Thyroid gland (tissue), 4 donors: Measurements from ENCODE around the gene TFR2. TPM values are rescaled to one million over a fixed set of nuclear protein-coding genes. Genes with fewer than 3 reads are reported as not detected.

Experiments used
- DNase-seq, 2 donors: peaks; one replicate each; pipeline ENCODE4 v3.0.0-alpha.2; 2019
- H3K27ac ChIP-seq, 3 donors: fragments of 200-600 bp; sonication (generic); 1 replicate in 2 of 3; 2 replicates in 1 of 3; pipeline ENCODE4 v1.5.1; 2016 to 2019; ENCODE audit warnings: mild to moderate bottlenecking in 1 of 3, moderate library complexity in 1 of 3
- H3K27me3 ChIP-seq: fragments of 200-600 bp; sonication (generic); one replicate; pipeline ENCODE4 v1.5.1; 2019
- H3K36me3 ChIP-seq, 2 donors: fragments of 200-600 bp; sonication (generic); one replicate each; pipeline ENCODE4 v1.5.1; 2016 to 2019
- H3K4me1 ChIP-seq, 2 donors: fragments of 200-600 bp; sonication (generic); one replicate each; pipeline ENCODE4 v1.5.1; 2017 to 2019
- H3K4me3 ChIP-seq, 3 donors: fragments of 200-600 bp; sonication (generic); replicated peaks in 1 of 3; 1 replicate in 2 of 3; 2 replicates in 1 of 3; pipeline ENCODE4 v1.5.1; 2016; ENCODE audit warnings: mild to moderate bottlenecking in 1 of 3
- H3K9me3 ChIP-seq: fragments of 200-600 bp; sonication (generic); one replicate; pipeline ENCODE4 v1.5.1; 2017
- POLR2A ChIP-seq, 2 donors: fragments of 450-650 bp; IDR thresholded peaks; one replicate each; pipeline ENCODE4 v1.6.1; 2017; ENCODE audit warnings: antibody characterized with exemption in 2 of 2, mild to moderate bottlenecking in 2 of 2, moderate library complexity in 1 of 2
- WGBS, 2 donors: methylation state at CpG; one replicate each; pipeline ENCODE4 v1.1.5; 2017; 5-methylcytosine and 5-hydroxymethylcytosine counted together
- intact Hi-C: fragments of 100-400 bp; cut with DNase I; formaldehyde crosslinking; loops from one replicate; pipeline ENCODE4 v1.15.1; 2023
- total RNA-seq, 4 donors: library from RNA; depleted of rRNA; stranded (reverse); fragments of >200 nt; gene quantifications; one replicate each; pipeline ENCODE4 v1.2.3, GENCODE V29; 2016
- TF ChIP-seq, protein P1 (sequence below), 6 experiments: fragments of 200-600 bp in 3 of 6; fragments of 450-650 bp in 3 of 6; sonication (generic) in 3 of 6; IDR thresholded peaks; one replicate each; pipeline ENCODE4 v1.5.1; 2016 to 2019; ENCODE audit warnings: antibody characterized with exemption in 6 of 6, mild to moderate bottlenecking in 2 of 6, inconsistent platforms in 1 of 6, moderate library complexity in 1 of 6

TFR2 gene
- total RNA-seq, 4 donors from 2014 or later, result 0.22 to 0.27 TPM; not detected in 2

DNA sequence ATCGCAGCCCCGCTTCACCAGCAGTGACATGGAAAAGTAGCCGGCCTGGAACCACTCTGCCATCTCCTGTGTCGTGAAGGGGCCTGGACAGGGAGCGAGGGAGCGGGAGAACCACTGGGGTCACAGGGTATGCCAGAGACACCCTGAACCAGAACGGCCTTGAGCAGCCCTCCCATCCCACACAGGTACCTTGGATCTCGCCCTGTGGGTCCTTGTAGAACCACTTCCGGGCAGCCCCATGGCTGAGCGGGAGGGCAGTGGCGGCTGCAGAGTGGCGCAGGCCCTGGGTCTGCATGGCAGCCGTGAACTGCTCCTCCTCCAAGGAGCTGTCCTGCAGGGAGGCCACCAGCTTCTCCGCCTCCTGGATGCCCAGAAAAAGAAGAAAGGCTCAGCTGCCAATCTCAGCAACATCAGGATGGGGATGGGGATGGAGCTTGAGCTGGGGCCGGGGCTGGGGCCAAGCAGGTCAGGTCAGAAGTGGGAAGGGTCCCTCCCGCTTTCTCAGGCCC, 43.2 kb upstream of the TFR2 start:
- TF ChIP-seq POLR2A (IDR thresholded peaks at IDR 0.05), result no peak
- TF ChIP-seq, protein P1, sequence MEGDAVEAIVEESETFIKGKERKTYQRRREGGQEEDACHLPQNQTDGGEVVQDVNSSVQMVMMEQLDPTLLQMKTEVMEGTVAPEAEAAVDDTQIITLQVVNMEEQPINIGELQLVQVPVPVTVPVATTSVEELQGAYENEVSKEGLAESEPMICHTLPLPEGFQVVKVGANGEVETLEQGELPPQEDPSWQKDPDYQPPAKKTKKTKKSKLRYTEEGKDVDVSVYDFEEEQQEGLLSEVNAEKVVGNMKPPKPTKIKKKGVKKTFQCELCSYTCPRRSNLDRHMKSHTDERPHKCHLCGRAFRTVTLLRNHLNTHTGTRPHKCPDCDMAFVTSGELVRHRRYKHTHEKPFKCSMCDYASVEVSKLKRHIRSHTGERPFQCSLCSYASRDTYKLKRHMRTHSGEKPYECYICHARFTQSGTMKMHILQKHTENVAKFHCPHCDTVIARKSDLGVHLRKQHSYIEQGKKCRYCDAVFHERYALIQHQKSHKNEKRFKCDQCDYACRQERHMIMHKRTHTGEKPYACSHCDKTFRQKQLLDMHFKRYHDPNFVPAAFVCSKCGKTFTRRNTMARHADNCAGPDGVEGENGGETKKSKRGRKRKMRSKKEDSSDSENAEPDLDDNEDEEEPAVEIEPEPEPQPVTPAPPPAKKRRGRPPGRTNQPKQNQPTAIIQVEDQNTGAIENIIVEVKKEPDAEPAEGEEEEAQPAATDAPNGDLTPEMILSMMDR (IDR thresholded peaks at IDR 0.05), result no peak
- intact Hi-C loops, result loop anchor here (5.0 to 10.0 kb wide), 2 partner anchors 117 to 220 kb away; partner anchors contain the start of gene SPACDR
- no peaks in the 10 kb centered on the region for H3K9me3 ChIP-seq
- peaks cover 0 to 6% of the 10 kb centered on the region in 2 donors for H3K4me1 ChIP-seq
- 93 to 95% methylated on average over 13 to 16 of the region's 16 CpGs for WGBS, 2 donors
- no peak overlapping the region for H3K27ac ChIP-seq
- no peak for DNase-seq
- peaks cover 73 to 76% of the 10 kb centered on the region in 2 donors for H3K36me3 ChIP-seq
- no peaks in the 10 kb centered on the region for H3K27me3 ChIP-seq
- no peak overlapping the region for H3K4me3 ChIP-seq

DNA sequence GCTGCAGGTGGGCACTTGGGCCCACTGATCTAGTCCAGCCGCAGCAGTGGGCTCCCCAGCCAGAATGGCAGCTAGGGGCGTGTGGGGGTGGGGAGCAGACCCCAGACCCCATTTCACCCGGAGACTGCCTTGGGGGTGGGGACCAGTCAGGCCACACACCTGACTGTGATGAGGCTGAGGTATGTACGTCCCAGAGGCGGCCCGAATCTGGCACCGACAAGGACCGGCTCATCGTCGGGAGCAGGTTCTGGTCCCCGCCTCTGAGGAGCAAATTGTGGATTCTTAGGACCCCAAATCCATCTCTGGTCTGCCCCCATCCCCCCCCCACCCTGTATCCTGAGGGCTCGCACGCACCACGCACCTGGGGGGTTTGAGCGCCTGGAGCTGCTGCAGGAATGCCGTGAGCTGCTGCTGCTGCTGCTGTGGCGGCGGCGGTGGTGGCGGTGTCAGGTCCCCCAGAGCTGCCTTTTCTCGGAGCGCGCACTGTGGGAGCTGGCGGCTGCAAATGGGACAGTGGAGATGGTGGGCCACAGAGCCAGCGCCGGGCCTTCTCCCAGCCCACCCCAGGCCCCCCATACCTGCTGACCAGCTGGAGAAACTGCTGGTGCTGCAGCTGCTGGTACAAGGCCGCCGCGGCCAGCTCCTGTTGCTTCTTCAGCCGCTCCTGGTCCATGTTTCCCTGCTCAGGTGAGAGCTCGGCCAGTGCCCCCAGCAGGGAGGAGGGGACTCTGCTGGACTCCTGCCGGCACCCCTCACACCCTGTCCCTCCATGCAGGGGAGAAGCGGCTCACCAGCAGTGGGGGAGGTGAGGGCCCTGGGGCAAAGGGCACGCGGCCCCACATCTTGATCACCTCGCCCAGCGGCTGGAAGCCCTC, 42.5 kb upstream of the TFR2 start:
- H3K9me3 ChIP-seq, result no peaks in the 10 kb centered on the region
- 94 to 96% methylated on average over 25 to 33 of the region's 37 CpGs for WGBS, 2 donors
- no peak overlapping the region for H3K4me3 ChIP-seq
- H3K4me1 ChIP-seq, result peaks cover 0 to 4% of the 10 kb centered on the region in 2 donors
- TF ChIP-seq, protein P1 (IDR thresholded peaks at IDR 0.05), result no peak
- TF ChIP-seq POLR2A (IDR thresholded peaks at IDR 0.05), result no peak
- no peak for DNase-seq
- peaks cover 75 to 79% of the 10 kb centered on the region in 2 donors for H3K36me3 ChIP-seq
- H3K27me3 ChIP-seq, result no peaks in the 10 kb centered on the region
- H3K27ac ChIP-seq, result no peak overlapping the region
- intact Hi-C loops, result loop anchor here (10.0 kb wide), 1 partner anchor 219 kb away; the partner anchor contains the start of gene SPACDR

DNA sequence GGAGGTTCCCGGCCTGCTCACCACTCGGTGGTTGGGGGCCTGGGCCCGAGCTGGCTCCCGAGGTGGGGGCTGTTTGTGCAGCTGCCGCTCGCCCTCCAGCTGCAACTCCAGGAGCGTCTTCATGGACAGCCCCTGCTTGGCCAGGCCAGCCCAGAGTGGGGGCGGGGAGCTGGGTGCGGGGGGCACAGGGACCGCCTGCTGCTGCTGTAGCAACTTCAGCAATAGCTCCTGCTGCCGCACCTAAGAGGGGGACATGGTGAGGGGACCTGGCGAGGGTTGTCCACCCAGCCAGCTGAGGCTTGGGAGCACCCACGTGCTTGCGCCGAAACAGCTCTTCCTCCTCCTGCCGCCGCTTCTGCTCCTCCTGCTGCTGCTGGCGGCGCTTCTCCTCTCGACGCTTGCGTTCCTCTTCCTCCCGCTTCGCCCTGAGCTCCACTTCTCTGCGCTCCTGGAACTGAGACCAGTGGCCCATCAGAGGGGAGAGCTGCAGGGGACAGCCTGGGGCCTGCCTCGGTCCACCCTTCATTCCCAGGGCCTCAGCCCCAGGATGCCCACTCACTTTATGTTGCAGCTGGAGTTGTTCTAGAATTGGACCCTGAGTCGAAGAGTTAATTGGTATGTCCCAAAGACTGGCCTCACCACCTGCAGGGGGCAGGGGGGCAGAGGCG, 41.8 kb upstream of the TFR2 start:
- intact Hi-C loops, result loop anchor here (10.0 kb wide), 1 partner anchor 218 kb away; the partner anchor contains the start of gene SPACDR

DNA sequence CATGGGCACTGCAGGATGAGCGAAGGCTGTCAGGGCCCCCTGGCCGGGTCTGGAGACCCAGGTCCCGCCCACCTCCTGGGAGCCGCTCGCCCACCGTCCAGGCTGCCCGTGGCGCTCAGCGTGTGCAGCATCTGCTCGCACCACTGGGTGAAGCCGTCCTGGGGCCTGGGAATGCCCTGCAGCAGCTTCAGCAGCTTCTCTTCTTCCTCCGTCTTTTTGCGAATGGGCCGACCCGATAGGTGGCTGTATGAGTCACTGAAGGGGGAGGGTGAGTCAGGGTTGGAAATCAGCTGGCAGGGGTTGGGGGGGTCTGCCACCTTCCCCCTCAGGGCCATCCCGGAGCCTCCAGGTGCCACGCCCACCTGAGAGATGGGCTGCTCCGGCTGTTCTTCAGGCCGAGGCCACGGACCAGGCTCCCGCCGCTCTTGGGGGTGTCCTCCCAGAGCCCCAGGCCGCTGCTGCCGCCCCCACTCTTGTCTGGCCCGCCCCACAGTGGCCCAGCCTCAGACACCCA, 40.9 kb upstream of the TFR2 start:
- TF ChIP-seq POLR2A (IDR thresholded peaks at IDR 0.05), result no peak
- TF ChIP-seq, protein P1 (IDR thresholded peaks at IDR 0.05), result no peak
- Histone ChIP-seq H3K36me3 (peaks cover 75 to 81% of the 10 kb centered on the region in 2 donors), H3K27me3 (no peaks in the 10 kb centered on the region), H3K4me3 (no peak overlapping the region), H3K4me1 (no peaks in the 10 kb centered on the region), H3K9me3 (no peaks in the 10 kb centered on the region), H3K27ac (no peak overlapping the region)
- DNase-seq, result no peak
- 90 to 92% methylated on average over 10 to 13 of the region's 25 CpGs for WGBS, 2 donors
- intact Hi-C loops, result loop anchor here (10.0 kb wide), 1 partner anchor 217 kb away; the partner anchor contains the start of gene SPACDR

More for the DNA sequence above, 41.8 kb upstream of the TFR2 start:
- Histone ChIP-seq H3K27ac (no peak overlapping the region), H3K27me3 (no peaks in the 10 kb centered on the region), H3K36me3 (peaks cover 75 to 81% of the 10 kb centered on the region in 2 donors), H3K4me1 (peaks cover 0 to 1% of the 10 kb centered on the region in 2 donors), H3K4me3 (no peak overlapping the region), H3K9me3 (no peaks in the 10 kb centered on the region)
- no peak for DNase-seq
- 95% methylated on average over 16 to 21 of the region's 28 CpGs for WGBS, 2 donors
- no peak for TF ChIP-seq POLR2A (IDR thresholded peaks at IDR 0.05)
- TF ChIP-seq, protein P1 (IDR thresholded peaks at IDR 0.05), result no peak
